ENCODE results near the gene BMPR1A. TPM values are rescaled to one million over a fixed set of nuclear protein-coding genes. Genes with fewer than 3 reads are reported as not detected.
A peak's percentile ranks its signal among the peaks of the same experiment; 100 is the strongest.

Gene BMPR1A
- total RNA-seq, 1 experiment from 2014 or later, result 24.3 TPM

- Histone ChIP-seq H3K9me3 (ENCODE audit: insufficient read depth, low read depth) (no peaks in the 10 kb centered on the region), H3K27me3 (ENCODE audit: insufficient read depth, low read depth) (no peaks in the 10 kb centered on the region), H3K27ac (no peak overlapping the region), H2AFZ (no peak overlapping the region), H4K20me1 (ENCODE audit: insufficient read depth) (no peaks in the 10 kb centered on the region), H3F3A (ENCODE audit: insufficient read depth, low read depth) (no peaks in the 10 kb centered on the region), H3K4me2 (no peak overlapping the region), H3K4me3 (no peak overlapping the region), H3K36me3 (ENCODE audit: low read depth) (no peaks in the 10 kb centered on the region), H3K9me2 (ENCODE audit: insufficient read depth) (no peaks in the 10 kb centered on the region), H3K4me1 (replicated peaks; ENCODE audit: insufficient read depth) (no peaks in the 10 kb centered on the region), H3K79me2 (ENCODE audit: low read depth) (no peaks in the 10 kb centered on the region)
- TF ChIP-seq EZH2 (IDR thresholded peaks at IDR 0.05; ENCODE audit: low read depth), result no peak
- TF ChIP-seq CTCF (conservative IDR thresholded peaks at IDR 0.05), result peak; percentile 65
- peak in 1 of 2 experiments; percentile 8 for DNase-seq
- CTCF ChIA-PET, result no interaction called here
- intact Hi-C loops (cut with micrococcal nuclease; ENCODE audit: unreplicated experiment), result no loop called here
- POLR2A ChIA-PET (ENCODE audit: unreplicated experiment), result no interaction called here
- no TSS peak for BruUV-seq (replicated peaks)
These were observed 143.4 kb downstream of the BMPR1A start for GRCh38 chr10:86899670-86900276.

GRCh38 chr10:86900955-86901354, 144.5 kb downstream of the BMPR1A start:
- no peaks in the 10 kb centered on the region for H3K27me3 ChIP-seq (ENCODE audit: insufficient read depth, low read depth)
- H3K4me2 ChIP-seq, result no peak overlapping the region
- no peak overlapping the region for H3K27ac ChIP-seq
- H2AFZ ChIP-seq, result no peak overlapping the region
- no peaks in the 10 kb centered on the region for H4K20me1 ChIP-seq (ENCODE audit: insufficient read depth)
- no peak overlapping the region for H3K4me3 ChIP-seq
- intact Hi-C loops (cut with micrococcal nuclease; ENCODE audit: unreplicated experiment), result no loop called here
- no TSS peak for BruUV-seq (replicated peaks)
- no peaks in the 10 kb centered on the region for H3F3A ChIP-seq (ENCODE audit: insufficient read depth, low read depth)
- H3K4me1 ChIP-seq (replicated peaks; ENCODE audit: insufficient read depth), result no peaks in the 10 kb centered on the region
- no peaks in the 10 kb centered on the region for H3K9me3 ChIP-seq (ENCODE audit: insufficient read depth, low read depth)
- no peak for DNase-seq
- POLR2A ChIA-PET (ENCODE audit: unreplicated experiment), result no interaction called here
- TF ChIP-seq CTCF (conservative IDR thresholded peaks at IDR 0.05), result no peak
- no peak for TF ChIP-seq EZH2 (IDR thresholded peaks at IDR 0.05; ENCODE audit: low read depth)
- no peaks in the 10 kb centered on the region for H3K9me2 ChIP-seq (ENCODE audit: insufficient read depth)
- H3K36me3 ChIP-seq (ENCODE audit: low read depth), result peaks cover 6% of the 10 kb centered on the region; the same call in 1 of the 2 replicates
- H3K79me2 ChIP-seq (ENCODE audit: low read depth), result no peaks in the 10 kb centered on the region
- CTCF ChIA-PET, result interaction anchor here (0.6 kb wide), 1 partner anchor 224 kb away, joined by 4 read pairs; no protein-coding TSS in a partner anchor

GRCh38 chr10:86904600-86904999, 148.2 kb downstream of the BMPR1A start:
- no peaks in the 10 kb centered on the region for H3K27me3 ChIP-seq (ENCODE audit: insufficient read depth, low read depth)
- no peaks in the 10 kb centered on the region for H3K4me1 ChIP-seq (replicated peaks; ENCODE audit: insufficient read depth)
- no peaks in the 10 kb centered on the region for H4K20me1 ChIP-seq (ENCODE audit: insufficient read depth)
- no peak overlapping the region for H3K4me2 ChIP-seq
- peaks cover 6% of the 10 kb centered on the region for H3K36me3 ChIP-seq (ENCODE audit: low read depth)
- TF ChIP-seq CTCF (conservative IDR thresholded peaks at IDR 0.05), result no peak
- no peak for TF ChIP-seq EZH2 (IDR thresholded peaks at IDR 0.05; ENCODE audit: low read depth)
- no TSS peak for BruUV-seq (replicated peaks)
- H3K9me2 ChIP-seq (ENCODE audit: insufficient read depth), result no peaks in the 10 kb centered on the region
- H3K27ac ChIP-seq, result no peak overlapping the region
- H3F3A ChIP-seq (ENCODE audit: insufficient read depth, low read depth), result no peaks in the 10 kb centered on the region
- no peaks in the 10 kb centered on the region for H3K9me3 ChIP-seq (ENCODE audit: insufficient read depth, low read depth)
- no peak overlapping the region for H2AFZ ChIP-seq
- no peak for DNase-seq
- ChIA-PET POLR2A (ENCODE audit: unreplicated experiment) (no interaction called here), CTCF (no interaction called here)
- H3K79me2 ChIP-seq (ENCODE audit: low read depth), result no peaks in the 10 kb centered on the region
- intact Hi-C loops (cut with micrococcal nuclease; ENCODE audit: unreplicated experiment), result no loop called here
- no peak overlapping the region for H3K4me3 ChIP-seq

Measured in PC-9 (cell line).